Ureter (tissue), 1 donor: ENCODE data around the gene WDFY4. TPM values are rescaled to one million over a fixed set of nuclear protein-coding genes. Genes with fewer than 3 reads are reported as not detected.

Source experiments
- DNase-seq: peaks from one replicate; pipeline ENCODE4 v3.0.0-alpha.2; 2020; ENCODE audit warnings: low spot score
- total RNA-seq: library from RNA; stranded (reverse); gene quantifications from one replicate; pipeline ENCODE4 v1.2.4, GENCODE V29; 2023
- donor health status: DM: yes; HTN: yes; CAD: no.

WDFY4 gene
- total RNA-seq, 1 donor from 2014 or later, result 7.0 TPM

DNA sequence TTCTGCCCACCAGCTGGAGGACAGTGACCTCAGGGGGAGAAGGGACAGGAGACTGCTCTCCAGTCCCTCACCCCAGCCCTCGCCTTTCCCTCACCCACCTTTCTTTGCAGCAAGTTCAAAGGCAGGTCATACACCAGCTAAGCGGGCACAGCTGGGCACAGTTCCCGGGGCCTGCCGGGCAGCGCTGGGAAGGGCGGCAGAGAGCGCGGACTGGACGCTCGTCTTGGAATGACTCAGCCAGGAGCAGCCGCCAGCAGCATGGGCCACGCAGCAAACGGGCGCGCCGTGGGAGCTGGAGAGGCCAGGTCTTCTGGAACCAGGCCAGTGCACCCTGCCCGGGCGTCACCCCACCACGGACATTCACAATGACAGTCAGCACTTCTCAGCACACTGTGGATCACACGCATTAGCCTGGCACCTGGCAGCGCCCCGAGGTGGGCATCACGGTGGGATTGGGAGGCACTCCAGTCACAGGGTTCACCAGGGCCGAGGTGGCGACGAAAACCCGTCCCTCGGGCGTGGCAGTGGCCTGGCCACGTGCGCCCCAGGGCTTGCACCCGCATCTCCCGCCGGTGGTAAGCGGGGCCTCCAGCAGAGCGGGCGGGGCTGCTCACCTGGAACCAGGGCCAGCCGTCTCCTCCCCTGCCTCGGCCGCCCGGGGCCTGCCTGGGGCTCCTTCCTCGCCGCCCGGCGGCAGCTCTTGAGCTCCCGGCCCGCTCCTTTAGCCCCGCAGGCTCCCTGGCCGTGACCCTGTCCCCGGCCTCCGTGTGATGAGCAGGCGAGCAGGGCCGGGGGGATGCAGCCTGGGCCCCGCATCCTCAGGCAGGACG, 29.0 kb upstream of the WDFY4 start:
- DNase-seq, result peak; percentile 70

DNA sequence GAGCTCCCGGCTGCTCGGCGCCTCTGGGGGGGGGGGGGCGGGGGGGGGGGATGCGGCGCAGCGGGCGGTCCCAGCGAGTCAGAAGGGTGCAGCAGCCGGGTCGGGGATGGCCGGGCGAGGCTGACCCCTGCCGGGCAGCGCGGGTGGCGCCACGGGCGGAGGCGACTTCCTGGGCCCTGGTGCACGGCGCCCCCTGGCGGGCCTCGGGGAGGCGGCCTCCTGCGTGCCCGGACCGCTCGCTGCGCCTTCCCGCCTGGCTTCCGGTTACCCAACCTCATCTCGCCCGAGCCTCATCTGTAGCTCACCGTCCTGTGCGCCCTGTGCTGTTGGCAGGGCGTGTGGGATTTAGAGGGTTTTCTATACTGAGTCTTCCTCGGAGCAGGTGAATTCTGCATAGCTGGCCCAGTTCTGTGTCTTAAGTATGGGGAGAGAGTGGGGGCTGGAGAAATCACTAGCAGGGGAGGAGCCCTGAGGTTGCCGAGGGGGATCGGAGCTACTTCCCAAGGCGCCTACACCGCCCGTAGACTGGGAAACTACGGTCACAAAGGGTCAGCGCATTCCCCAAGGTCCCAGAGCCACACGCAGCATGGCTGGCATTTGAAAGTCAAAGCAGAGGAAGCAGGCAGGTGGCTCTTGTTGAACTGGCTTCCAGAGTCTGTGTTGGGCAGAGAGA, 28.3 kb upstream of the WDFY4 start:
- peak; percentile 93 for DNase-seq

DNA sequence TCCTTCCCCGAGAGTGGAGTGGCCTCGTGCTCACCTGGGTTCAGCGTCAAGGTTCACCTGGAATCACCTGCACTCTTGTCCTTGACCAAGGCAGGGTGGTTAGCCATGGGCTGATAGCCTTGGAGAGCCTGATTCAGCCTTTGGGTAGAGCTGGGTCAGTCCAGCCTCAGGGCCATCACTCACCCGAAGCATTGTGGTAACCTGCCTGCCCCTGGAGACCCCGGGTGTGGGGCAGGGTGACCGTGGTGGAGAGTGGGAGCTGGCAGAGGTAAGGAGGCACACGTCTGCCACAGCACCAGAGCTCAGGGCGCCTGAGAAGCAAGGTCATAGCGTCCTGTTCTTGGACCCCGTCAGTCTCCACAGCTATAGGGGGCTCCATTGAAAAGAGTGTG, 27.8 kb upstream of the WDFY4 start:
- DNase-seq, result no peak

DNA sequence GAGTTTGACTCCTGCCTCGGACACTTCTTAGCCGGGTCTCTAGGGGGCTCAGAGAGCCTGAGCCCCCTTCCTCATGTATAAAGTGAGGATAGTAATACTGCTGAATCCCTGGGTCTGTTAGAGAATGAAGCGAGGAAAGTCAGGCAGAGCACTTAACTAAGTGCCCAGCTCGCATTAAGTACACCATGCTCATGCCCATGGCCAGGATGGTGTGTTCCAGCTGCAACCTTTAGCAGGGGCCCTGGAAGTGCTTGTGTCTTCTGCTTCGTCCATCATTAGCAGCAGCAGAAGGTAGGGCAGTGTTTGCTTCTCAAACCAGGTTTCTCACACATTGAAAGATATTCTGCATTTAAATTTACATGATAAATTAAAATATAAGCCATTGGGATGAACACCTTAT, 27.3 kb upstream of the WDFY4 start:
- no peak for DNase-seq

DNA sequence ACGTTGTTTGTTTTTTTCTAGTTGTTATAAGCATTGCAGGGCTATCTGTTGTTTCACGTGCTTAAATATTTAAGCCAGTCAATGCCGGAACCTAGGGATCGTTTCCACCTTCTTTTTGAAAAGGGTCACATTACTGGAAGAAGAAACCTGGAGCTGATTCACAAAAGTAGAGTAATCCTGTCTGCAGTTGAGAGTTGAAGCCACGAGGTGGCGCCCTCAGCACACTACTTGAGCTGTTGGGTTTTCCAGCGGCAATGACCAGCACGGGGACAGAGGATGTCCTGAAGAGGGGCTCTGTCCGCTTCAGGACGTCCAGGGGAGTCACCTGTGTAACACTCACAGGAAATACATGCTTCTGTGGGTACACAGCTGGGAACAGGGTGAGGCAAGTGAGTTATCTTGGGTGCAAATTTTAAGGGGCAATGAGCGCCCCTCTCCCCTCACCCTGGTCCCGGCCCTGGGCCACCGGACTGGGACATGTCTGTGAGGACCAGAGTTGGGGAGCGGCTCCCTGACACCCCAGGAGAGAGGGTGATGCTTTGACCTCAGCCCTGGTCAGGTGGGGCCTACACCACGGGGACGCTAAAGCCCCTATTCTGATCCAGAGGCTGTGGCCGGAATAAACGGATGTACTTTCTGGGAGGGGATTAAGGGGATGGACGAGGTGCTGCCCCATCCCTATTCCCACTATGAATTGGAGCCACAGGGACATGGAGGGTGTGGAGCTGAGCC, 26.3 kb upstream of the WDFY4 start:
- peak; percentile 73 for DNase-seq

DNA sequence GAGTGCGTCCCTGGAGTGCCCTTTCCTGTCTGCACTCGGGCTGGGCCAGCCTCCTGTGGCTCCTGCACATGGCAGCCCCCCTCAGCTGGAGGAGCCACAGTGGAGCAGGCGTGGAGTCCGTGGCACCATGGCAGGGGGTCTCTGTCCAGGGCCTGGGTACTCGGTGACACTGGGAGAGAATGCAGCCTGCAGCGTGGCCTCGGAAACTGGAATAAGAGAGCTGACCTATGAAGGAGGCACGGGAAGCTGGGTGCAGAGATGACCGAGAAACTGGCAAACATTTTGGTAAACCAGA, 25.8 kb upstream of the WDFY4 start:
- no peak for DNase-seq

DNA sequence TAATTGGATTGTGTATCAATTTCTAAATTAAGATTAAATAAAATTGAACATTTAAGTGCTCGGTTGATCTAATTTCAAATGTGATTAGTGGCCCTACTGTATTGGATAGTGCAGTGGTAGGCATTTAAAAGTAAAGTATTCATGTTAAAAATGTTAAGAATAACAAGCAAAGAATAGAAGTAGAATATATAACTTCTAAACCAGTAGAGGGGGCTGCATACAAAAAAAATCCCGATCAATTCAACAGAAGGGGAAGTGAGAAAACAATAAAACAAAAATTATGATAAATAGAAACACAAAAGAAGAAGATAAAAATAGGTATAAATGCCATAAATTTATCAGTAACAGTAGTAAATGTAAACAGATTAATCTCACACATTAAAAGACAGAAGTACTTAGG, 24.9 kb upstream of the WDFY4 start:
- DNase-seq, result no peak

DNA sequence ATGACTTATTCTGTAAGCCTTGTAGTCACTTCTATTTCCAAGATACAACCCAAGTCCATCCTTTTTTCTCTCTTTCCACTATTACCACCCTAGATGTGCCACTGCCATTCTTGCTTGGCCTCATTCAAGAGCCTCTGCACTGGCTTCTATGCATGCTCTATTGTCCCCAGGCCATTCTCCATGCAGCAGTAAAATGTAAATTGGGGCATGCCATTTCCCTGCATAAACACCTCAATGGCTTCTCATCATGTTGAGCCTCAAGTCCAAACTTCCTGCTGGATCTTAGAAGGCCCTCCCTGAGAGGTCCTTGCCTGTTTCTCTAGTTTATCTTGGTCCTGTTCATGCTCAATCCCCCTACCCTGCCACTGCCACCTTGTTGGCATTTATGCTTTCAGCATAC, 23.2 kb upstream of the WDFY4 start:
- no peak for DNase-seq

DNA sequence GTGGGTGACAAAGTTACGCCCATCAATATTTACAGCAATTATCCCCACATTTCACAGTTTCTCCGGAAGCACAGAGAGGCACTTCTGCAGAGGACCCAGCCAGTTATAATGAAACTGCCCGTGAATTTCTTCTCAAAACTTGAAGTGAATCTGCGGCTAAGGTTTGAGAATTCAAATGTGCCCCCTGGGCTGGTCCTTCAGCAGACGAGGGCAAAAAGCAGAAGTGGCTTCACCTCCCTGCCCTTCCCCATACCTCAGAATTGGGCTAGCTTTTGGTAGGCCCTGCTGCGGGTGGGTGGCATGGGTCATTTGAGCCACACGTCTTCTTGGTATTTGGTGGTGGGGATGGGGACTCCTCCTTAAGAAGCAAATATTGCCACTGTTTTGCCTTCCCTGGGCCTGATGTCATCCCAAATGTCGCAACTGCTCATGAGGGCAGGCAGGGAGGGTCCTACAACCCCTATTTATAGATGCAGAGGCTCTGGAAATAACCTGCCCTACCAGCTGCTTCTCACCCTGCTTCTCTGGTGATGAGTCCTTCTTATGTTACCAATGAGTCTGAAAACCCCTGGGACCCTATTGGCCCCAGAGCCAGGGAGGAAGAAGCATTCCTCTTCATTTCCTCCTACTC, 16.6 kb upstream of the WDFY4 start:
- no peak for DNase-seq

DNA sequence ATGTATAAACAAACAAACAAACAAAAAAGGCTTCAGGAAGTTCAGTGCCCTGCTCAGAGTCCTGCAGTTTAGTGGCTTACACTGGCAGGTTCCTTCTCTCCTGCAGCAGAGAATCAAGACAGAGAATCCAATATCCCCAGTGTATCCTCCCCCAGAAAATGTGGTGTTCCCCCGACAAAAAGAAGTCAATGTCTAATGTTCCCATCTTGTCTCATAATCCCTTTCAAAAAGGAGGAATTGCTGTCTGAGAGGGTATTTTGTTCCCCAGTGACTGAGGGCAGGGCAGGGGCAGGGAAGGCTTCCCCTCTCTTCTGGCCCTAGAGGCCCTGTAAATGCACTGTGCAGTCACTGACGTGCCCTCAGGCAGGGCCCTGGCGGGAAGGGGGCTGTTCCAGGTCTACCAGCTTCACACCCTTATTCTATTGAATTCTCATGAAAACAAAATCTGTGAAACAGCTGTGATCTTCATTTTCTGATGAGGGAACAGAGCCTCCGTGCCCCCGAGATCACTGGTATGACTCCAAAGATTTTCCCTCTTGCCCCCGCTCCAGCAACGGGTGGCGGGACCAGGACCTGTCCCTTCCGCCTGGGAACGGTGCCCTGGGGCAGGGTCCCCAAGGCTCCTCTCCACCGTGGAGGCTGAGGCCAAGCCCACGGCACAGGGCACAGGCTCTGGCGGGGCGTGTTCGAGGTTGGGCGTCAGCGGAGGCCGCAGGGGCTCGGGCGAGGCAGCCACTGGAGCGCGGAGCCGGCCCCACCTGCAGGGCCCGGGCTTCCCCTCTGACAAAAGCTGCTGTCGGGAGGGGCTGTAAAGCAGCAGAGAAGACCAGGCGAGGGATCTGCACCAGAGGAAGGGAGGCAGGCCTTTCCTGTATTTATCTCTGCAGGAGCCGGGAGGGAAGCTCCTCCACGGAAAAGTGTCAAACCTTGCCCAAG, 13.4 kb upstream of the WDFY4 start:
- DNase-seq, result no peak

DNA sequence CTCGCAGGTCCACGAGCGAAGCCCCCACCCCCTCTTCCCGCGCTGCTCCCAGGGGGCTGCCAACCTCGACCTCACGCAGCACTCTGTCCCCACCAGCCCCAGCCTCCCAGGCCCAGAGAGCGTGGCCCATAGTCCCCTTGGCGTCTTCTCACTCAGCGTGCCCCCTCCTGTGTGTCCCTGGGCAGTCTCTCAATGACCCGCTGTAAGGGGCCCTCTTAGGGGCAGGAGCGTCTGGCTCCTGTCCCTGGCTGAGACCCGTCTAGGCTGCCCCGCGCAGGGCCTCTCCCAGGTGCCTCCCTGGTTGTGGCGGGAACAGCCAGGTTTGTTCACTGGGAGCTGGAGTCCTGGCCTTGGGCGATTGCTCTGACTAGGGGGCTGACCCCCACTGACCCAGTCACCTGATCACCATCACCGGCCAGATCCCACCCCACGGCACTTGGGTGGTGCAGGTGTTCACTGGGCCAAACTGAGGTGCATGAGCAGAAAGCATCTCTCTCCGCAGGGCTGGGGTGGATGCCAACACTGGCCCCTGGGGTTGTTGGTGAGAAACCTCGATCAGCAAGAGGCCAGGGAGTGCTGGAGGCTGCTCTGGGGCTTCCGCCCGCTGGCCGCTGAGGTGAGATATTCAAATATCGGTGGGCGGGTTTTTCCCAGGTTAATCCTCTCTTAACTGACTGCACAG, 12.6 kb upstream of the WDFY4 start:
- DNase-seq, result no peak

DNA sequence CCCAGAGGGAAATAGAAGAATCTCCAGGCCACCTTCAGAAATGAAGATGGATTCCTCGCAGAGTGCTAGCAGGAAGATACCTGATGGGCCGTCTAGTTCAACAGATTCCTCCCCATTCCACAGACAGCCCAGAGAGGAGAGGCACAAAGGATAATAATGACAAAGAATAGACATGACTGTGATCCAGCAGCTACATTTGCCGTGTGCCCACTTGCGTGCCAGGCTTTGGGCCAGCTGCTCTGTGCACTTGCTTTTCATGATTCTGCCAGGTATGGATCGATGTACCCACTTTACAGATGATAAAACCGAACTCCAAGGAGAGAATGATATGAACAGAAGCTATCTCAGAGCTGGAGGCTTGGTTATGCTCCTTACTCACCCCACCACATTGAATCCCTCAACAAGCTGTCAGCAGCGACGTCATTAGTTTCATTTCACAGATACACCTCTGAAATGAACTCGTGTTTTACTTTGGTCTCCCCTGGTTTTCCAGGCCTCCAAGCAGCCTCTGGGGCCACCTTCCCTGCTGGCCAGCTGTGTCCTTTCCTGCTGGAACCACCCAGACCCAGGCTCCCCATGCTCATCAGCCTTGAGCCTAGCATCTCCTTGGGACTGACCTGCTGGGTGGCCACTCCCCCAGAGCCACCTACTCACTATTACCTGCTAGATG, 11.9 kb upstream of the WDFY4 start:
- no peak for DNase-seq

DNA sequence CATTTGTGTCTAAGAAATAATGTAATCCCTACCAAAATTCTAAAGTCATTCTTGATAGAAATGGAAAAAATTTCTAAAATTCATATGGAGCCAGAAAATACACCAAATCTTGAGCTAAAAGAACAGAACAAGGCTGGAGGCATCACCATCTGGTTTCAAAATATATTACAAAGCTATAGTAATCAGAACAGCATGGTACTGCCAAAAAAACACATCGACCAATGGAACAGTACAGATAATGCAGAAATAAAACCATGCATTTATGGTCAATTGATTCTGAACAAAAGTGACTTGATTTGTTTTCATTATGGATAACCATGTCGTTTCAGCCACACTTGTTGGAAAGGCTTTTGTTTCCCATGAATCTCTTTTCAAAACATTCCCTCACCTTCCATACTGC, 7.0 kb upstream of the WDFY4 start:
- DNase-seq, result no peak

DNA sequence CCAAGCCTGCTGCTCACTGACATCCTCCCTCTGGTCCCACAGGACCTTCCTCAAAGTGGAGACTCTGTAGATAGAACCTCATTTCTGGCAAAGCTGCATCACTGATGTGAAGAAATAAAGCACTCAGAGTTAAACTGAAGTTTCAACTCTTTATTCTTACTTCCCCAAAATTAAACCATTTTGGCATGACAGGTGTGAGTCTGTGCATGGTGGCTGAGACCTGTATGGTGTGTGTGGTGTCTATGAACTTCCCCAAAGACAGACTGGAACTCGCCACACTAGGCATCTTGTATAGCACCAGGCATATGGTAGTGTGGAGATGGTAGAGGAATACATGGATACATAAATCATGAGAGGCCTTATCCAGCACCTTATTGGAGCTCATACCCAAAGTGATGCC, 6.6 kb upstream of the WDFY4 start:
- no peak for DNase-seq

DNA sequence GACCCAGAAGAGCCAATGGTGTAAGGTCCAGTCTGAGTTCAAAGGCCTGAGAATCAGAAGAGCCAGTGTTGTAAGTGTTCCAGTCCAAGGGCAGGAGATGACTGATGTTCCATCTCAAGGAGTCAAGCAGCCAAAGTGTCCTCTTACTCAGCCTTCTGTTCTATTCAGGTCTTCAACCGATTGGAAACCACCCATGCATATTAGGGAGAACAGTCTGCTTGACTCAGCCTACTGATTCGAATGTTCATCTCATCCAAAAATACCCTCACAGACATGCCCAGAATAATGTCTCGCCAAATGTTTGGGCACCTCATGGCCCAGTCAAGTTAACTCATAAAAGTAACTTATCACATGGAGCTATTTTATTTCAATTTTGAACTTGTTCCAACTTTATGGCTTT, 2.9 kb upstream of the WDFY4 start:
- DNase-seq, result no peak

DNA sequence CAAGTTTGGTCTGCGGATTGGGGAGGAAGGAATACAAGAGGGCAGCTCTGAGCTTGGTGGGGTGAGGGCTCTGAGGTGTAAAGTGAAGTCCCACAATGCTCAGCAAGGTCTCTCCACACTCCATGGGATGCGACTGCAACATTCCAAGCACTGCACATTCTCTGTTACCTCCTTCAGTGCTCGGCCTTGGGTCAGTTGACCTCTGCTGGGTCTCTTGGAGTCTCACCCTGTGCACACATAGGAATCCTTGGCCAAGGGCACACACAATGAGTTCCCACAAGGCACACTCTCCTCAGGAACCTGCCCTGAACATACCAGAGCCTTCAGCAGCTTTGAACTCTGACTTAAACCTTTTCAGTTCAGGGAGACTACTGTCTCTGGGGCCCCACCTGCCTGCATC, 2.4 kb upstream of the WDFY4 start:
- no peak for DNase-seq

DNA sequence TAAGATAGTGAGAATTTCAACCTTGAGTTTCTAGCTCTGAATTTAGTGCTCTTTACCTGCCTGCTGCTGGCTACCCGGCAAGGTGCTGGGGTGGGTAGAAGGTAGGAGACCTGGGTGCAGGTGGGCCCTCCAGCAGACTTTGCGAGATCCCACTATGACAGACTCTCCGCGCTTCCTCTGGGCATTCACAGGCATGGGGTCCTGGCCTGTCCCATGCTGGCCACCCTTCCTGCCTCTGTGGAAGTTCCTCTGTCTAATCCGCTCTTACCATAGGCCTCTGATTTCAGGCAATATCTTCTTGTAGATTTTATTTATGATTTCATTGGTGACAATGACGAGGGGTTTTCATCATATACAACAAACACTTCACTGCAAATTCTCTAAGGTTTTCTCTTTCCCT, 1.2 kb upstream of the WDFY4 start:
- DNase-seq, result no peak

DNA sequence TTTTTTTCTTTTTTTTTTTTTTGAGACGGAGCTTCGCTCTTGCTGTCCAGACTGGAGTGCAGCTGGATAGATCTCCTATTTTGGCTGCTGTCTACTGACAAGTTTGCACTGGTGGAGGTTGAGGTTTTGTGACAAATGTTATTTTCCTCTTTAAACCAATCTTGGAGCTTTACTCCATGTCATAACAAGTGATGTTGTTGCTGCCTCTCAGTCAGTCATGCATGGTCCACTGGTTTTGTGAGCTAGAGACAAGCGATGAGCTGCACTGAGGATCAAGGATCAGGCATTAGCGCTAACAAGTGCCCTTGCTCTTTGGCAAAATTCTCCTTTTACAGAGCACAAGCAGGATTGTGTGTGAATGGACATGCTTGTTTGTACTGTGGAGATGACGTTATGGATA, 805 bp upstream of the WDFY4 start:
- no peak for DNase-seq

DNA sequence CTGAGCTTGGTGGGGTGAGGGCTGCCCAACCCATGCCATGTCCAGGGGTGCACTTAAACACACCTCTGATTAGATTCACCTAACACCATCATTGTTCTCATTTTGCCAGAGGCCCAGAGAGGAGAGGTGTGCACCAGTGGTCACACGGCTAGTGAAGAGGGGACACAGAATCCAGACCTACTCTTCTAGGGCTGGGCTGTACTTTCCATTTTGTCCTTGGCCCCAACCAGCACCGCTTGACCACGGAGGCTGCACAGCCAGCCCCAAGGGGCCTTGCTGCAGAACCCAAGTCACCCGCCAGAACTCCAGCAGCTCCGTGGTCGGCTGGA, 246 bp upstream of the WDFY4 start:
- no peak for DNase-seq

DNA sequence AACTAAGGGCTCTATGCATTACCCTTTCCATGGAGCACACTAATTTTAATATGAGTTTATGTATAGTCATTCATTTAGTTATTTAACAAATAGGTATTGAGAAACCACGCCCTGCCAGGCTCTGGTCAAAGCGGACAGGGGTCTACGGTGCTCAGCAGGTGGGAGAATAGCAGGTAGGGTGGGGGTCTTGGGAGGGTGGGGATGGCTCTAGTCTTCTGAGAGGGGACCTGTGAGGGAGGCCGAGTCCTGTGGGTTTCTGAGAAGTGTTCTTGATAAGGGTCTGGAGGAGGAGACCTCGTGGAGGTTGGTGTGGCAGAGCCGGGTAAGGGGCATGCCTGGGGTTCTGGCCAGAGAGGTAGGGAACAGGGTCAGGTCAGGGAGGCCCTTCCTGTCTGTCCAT, 1.1 kb downstream of the WDFY4 start:
- DNase-seq, result no peak
